HEK293T (cell line): ENCODE results near the gene ZBTB46.

Experiments used
- ARNT ChIP-seq: fragments of 450-650 bp; IDR thresholded peaks from 2 replicates; pipeline ENCODE4 v1.6.1; 2017; ENCODE audit warnings: mild to moderate bottlenecking
- BHLHE40 ChIP-seq: fragments of 450-650 bp; IDR thresholded peaks from 2 replicates; pipeline ENCODE4 v1.6.1; 2016; ENCODE audit warnings: mild to moderate bottlenecking, moderate library complexity, borderline replicate concordance
- CTBP1 ChIP-seq: fragments of 450-650 bp; IDR thresholded peaks from 2 replicates; pipeline ENCODE4 v1.6.1; 2016; ENCODE audit warnings: borderline replicate concordance
- ELF4 ChIP-seq: fragments of 450-650 bp; IDR thresholded peaks from 2 replicates; pipeline ENCODE4 v1.6.1; 2017; ENCODE audit warnings: antibody characterized with exemption
- FOXA1 ChIP-seq: fragments of 450-650 bp; IDR thresholded peaks from 2 replicates; pipeline ENCODE4 v1.6.1; 2016; ENCODE audit warnings: mild to moderate bottlenecking
- FOXK2 ChIP-seq: fragments of 450-650 bp; IDR thresholded peaks from 2 replicates; pipeline ENCODE4 v1.6.1; 2016; ENCODE audit warnings: mild to moderate bottlenecking
- FOXM1 ChIP-seq: fragments of 450-650 bp; IDR thresholded peaks from 2 replicates; pipeline ENCODE4 v1.6.1; 2017; ENCODE audit warnings: mild to moderate bottlenecking, borderline replicate concordance
- HDGF ChIP-seq: fragments of 450-650 bp; IDR thresholded peaks from 2 replicates; pipeline ENCODE4 v1.6.1; 2017; ENCODE audit warnings: antibody characterized with exemption, borderline replicate concordance
- NFRKB ChIP-seq: fragments of 450-650 bp; IDR thresholded peaks from 2 replicates; pipeline ENCODE4 v1.6.1; 2016; ENCODE audit warnings: mild to moderate bottlenecking, moderate library complexity
- SP1 ChIP-seq: fragments of 450-650 bp; IDR thresholded peaks from 2 replicates; pipeline ENCODE4 v1.6.1; 2017
- TARDBP ChIP-seq: fragments of 450-650 bp; IDR thresholded peaks from 2 replicates; pipeline ENCODE4 v1.6.1; 2016
- ZNF384 ChIP-seq: fragments of 450-650 bp; IDR thresholded peaks from 2 replicates; pipeline ENCODE4 v1.6.1; 2016

- TF ChIP-seq CTBP1, result no peak
- TF ChIP-seq FOXM1, result no peak
- TF ChIP-seq ZNF384, result no peak
- no peak for TF ChIP-seq BHLHE40
- TF ChIP-seq HDGF, result no peak
- no peak for TF ChIP-seq ARNT
- no peak for TF ChIP-seq SP1
- TF ChIP-seq ELF4, result no peak
- no peak for TF ChIP-seq FOXK2
- no peak for TF ChIP-seq TARDBP
- no peak for TF ChIP-seq FOXA1
- no peak for TF ChIP-seq NFRKB
These were observed 93.4 kb downstream of the ZBTB46 start for GRCh38 chr20:63737695-63737944.
